Dermis blood vessel endothelial cell (primary cell): ENCODE results near the gene IL12RB1. TPM values are rescaled to one million over a fixed set of nuclear protein-coding genes. Genes with fewer than 3 reads are reported as not detected.

Source experiments
- DNase-seq: peaks from one replicate; pipeline ENCODE4 v3.0.0; 2010
- total RNA-seq: library from RNA; depleted of rRNA; stranded (reverse); fragments of >200 nt; gene quantifications from 2 replicates; pipeline ENCODE4 v1.2.3, GENCODE V29; 2014

Gene IL12RB1
- 0.34 and 0.74 TPM in 2 replicates for total RNA-seq

DNA sequence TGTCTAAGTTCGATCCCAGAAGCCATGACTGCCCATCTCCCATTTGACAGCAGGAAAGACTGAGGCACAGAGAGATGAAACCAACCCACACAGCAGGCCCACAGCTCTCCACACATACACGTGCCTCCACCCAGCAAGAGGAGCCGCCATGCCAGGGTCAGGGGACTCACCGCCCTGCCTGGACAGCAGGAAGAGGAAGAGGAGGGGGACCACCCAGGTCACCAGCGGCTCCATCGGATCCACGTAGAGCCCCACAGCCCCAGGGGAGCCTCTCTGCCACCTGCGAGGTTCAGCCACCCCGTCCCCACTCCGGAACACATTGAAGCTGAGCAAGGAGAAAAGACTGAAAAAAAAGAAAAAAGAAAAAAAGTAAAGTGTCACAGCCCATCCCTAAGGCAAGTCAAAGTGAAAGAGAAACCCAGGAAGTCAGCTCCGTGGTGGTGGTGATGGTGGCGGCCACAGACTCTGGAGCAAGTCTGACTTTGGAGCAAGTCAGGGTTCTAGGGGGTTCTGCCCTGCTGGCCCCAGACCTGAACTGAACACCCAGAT lies at the start of gene IL12RB1:
Gene IL12RB1 (minus strand): TSS at position 345 of the 549 bp plus-strand sequence. CDS start 111 bp downstream, at position 234.
- DNase-seq, result no peak

GRCh38 chr19:18135712-18136584 lies 49.2 kb upstream of the IL12RB1 start:
- no peak for DNase-seq

DNA sequence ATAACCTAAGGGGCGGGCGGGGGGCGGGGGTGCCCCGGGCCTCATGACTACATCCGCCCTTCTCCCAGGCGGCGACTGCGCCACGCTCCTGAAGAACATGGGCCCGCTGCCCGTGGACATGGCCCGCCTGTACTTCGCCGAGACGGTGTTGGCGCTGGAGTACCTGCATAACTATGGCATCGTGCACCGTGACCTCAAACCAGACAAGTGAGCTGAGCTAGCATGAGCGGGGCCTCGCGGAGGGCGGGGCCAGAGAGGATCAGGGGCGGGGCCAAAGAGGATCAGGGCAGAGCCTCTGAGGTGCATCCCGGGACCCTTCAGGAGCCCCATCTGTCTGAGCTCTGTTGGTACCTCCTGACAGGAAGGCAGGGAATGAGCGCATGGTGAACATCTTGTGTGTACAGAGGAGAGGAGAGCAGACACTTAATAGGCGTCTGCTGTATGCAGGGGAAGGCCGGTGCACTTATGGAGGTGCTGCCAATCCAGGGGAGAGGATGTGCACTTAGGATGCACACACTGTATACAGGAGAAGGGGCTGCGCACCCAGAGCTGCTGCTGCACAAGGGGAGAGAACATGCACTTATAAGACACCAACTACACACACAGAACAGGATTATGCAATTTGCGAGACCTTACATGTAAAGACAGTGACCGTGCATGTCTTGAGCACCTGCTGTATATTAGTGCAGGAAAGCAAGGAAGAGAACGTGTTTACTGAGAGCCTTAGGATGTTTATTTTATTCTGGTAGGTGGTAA lies 45.3 kb upstream of the IL12RB1 start:
- no peak for DNase-seq

DNA sequence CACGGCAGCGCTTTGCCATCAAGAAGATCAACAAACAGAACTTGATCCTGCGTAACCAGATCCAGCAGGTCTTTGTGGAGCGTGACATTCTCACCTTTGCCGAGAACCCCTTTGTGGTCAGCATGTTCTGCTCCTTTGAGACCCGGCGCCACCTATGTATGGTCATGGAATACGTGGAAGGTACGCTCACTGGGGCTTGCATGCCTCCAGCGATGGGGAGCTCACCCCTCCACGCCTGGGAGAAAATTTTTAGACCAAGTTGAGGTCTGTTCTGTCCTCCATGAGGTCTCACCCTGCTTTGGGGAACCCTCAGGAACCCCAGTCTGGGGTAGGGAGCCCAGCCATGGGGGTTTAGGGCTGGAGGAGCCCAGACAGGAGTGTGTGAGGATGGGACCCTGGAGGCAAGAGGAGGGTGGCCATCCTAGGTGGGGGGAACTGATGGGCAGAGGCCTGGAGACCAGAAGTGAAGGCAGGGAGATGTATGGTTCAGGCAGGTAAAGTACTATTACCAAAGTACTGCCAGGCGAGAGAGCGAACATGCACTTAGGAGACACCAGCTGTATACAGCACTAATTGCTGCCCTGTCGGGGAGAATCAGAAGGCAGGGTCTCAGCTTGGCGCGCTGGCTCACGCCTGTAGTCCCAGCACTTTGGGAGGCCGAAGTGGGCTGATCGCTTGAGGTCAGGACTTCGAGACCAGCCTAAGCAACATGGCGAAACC lies 43.9 kb upstream of the IL12RB1 start:
- no peak for DNase-seq

GRCh38 chr19:18128805-18129204 lies 42.1 kb upstream of the IL12RB1 start:
- no peak for DNase-seq

GRCh38 chr19:18128044-18128443 lies 41.3 kb upstream of the IL12RB1 start:
- no peak for DNase-seq

DNA sequence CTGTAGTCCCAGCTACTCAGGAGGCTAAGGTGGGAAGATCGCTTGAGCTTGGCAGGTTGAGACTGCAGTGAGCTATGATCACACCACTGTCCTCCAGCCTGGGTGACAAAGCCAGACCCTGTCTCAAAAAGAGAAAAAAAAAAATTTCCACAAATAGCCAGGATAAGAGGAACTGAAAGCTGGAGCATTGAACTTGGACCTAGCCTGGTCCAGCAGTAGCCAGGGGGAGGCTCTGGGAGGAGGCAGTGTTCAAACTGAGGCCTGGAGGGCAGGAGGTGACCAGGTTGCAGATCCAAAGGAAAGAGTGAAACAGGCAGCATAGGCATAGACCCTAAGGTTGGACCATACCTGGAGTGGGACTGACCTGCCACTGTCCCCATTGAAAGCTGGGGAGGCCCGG lies 39.4 kb upstream of the IL12RB1 start:
- no peak for DNase-seq

- no peak for DNase-seq
Measured at GRCh38 chr19:18123819-18124218, 37.1 kb upstream of the IL12RB1 start.

DNA sequence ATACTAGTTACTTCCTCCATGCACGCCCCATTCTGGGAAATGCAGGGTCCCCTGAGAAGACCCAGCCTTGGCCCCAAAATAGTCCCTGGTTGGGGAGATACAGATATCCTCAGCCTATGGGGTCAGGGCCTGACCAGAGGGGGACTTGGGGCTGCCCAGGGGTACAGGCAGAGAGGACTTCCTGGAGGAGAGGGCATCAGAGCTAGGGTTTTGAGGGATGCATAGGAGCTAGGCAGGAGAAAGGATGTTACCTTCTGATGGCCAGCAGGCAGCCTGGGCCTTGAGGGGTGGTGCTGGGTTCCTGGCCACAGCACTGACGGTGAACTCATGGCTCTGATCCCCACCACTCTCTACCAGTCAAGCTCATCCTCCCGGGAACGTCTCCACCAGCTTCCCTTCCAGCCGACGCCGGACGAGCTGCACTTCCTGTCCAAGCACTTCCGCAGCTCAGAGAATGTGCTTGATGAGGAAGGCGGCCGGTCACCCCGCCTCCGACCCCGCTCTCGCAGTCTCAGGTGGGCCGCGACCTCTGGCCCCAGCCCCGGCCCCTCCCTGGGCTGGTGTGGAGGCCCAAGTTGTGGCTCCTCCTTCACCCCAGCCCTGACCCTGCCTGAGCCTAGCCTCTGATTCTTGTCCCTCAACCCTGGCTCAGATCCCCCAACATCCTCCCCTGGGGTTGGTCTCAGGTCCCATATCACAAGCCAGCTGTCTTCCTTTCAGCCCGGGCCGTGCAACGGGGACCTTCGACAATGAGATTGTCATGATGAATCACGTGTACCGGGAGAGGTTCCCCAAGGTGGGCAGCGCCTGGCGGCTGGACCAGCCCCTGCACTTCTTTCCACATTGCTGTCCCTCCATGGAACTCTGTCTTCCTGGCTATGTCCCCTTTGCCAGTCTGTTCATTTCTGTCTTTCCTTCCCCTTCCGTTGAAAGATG lies 36.4 kb upstream of the IL12RB1 start:
- DNase-seq, result peak; percentile 63

- no peak for DNase-seq
Measured at GRCh38 chr19:18122424-18122823, 35.7 kb upstream of the IL12RB1 start.

GRCh38 chr19:18121166-18121565 lies 34.4 kb upstream of the IL12RB1 start:
- DNase-seq, result no peak

DNA sequence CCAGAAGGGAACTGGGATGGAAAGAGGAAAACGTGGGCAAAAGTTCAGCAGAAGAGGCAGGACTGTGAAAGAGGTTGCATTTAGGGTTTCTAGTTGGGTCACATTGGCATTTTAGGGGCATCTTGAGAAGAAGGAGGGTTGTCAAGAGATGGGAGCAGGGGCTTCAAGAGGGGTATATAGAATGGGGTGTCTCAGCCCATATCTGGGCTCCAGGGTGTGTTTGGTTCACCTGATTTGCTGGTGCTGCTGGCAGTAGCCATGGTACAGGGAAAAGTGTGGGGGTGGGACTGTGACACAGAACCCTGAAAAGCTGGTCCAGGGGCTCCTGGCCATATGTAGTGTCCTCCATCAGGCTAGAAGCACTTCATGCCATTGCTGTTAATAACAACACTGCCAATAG lies 33.4 kb upstream of the IL12RB1 start:
- no peak for DNase-seq

GRCh38 chr19:18119717-18120105 lies 33.0 kb upstream of the IL12RB1 start:
- no peak for DNase-seq

DNA sequence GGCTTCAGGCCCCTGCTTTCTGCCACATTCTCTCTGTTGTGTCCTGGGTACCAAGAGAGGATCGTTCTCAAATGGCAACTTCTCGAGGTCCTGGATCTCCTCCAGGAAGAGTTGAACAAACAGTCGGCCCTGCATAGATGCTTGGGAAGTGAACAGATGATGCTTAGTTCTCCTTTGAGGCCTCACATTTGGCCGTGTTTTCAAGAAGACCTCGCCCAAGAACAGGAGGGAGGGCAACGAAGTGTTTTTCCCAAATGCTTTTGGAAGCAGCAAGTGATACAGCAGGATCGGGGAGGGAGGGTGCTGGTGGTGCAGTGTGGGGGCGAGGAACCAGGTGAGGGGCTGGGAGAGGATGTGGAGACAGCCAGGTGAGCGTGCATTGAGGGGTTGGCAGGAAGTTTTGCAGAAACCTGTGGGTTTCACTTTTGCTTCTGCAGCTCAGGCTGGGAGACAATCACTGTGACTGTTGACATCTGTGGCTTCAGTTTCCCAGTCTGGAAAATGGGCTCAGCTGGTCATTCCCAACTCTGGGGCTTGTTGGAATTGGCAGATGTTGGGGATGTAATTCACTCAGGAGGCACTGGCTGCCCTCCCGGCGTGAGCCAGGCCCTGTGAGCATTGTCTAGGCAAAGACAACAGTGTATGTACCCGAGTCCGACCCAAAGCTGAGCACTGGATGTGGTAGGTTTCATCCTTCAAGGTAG lies 32.4 kb upstream of the IL12RB1 start:
- no peak for DNase-seq

DNA sequence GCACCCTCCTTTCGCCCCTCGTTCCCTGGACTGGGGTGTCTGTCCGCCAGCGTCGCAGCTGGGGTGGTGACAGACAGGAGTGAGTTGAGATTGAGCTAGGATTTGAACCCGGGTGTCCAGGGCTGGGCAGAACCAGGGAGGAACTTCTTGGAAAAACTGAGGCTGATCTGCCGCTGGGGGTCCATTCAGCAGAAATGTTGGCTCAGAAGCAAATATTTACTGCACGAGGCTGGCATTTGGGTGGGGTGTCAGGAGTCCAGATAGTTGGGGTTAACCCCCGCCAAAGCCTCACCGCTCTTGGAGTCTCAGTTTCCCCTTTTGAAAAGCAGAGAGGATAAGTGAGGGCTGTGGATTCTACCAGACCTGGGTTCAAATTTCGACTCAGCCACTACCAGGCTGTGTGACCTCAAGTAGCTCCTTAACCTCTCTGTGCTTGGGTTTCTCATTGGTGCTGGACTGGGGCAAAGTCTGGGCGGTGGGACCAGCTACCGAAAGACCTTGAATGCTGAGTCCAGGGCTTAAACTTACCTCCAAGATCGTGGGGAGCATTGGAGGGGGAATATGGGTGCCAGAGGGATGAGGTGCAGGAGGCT lies 31.8 kb upstream of the IL12RB1 start:
- DNase-seq, result no peak

DNA sequence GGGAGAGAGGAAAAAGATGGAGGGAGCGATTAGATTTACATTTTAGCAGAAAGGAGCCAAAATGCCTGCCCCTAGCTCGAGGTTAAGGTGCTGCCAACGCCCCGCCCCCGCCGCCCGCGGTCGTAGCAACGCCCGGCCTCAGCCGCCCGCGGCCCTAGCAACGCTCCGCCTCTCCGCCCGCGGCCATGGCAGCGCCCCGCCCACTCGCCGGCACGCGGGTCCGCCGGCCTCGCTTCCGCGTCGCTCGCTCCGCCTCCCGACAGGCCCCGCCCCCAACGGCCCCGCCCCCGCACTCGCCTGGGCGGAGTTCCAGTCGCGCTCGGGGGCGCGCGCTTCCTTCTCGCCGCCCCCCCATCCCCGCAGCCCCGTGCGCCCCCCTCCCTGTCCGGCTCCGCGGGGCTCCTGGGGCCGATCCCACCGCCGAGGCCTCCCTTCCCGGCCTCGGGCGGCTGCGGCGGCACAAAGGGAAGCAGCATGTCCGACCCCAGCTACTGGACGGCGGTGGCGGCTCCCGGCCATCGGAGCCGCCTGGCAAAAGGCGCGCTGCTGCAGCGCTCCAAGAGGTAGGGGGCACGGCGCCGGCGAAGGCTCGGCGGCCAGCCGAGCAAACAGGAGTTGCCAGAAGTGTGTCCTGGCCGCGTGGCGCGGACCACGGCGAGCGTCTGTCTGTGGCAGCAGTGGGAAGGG lies 31.1 kb upstream of the IL12RB1 start:
- peak; percentile 93 for DNase-seq

DNA sequence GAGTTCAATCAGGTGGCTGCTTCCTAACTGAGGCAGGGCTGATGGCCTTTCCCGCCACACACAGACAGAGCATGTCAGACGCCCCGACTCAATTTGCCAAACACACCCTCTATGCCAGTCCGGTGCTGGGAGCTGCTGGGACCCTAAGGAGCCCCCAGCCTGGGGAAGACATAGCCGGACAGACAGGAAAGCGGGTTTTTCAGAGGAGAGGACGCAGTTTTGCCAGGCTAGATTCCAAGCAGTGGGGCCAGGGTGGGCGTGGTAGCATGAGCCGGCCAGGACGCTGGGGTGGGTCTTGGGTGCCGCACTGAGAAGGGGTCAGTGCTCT lies 30.6 kb upstream of the IL12RB1 start:
- DNase-seq, result no peak

GRCh38 chr19:18114483-18114882 lies 27.7 kb upstream of the IL12RB1 start:
- DNase-seq, result no peak

- no peak for DNase-seq
Measured at GRCh38 chr19:18113827-18114226, 27.1 kb upstream of the IL12RB1 start.

DNA sequence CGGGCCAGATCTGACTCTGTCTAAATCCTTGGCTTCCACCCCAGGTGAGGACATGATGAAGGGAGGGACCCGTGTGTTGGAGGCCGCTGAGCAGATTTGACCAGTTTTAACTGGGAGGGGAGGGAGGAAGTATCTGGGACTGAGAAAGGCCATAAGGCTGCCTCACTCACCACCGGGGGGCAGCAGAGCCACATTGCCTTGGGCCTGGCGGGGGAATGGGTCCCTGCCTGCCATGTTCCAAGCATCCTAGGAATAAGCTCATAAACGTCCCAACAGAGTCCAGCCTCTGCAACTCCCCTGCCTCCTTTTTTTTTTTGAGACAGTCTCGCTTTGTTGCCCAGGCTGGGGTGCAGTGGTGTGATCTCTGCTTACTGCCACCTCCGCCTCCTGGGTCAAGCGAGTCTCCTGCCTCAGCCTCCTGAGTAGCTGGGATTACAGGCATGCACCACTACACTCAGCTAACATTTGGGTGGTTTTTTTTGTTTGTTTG lies 26.3 kb upstream of the IL12RB1 start:
- peak; percentile 92 for DNase-seq
